ENCODE data around the gene ZBTB46.

The ZBTB46 gene

GRCh38 chr20:63703471-63703975, 127.5 kb downstream of the ZBTB46 start:
- TF ChIP-seq ZBTB48 (tag by site-specific recombination; IDR thresholded peaks at IDR 0.05) (no peak), KLF17 (tag by site-specific recombination; IDR thresholded peaks at IDR 0.05) (no peak), ZNF792 (tag by site-specific recombination; IDR thresholded peaks at IDR 0.05) (no peak), ZNF140 (tag by site-specific recombination; IDR thresholded peaks at IDR 0.05) (no peak), ZNF785 (tag by site-specific recombination; IDR thresholded peaks at IDR 0.05) (no peak), ZNF664 (tag by site-specific recombination; IDR thresholded peaks at IDR 0.05) (no peak), ZNF169 (tag by site-specific recombination; IDR thresholded peaks at IDR 0.05) (no peak), ZNF121 (tag by site-specific recombination; IDR thresholded peaks at IDR 0.05) (no peak)
- Histone ChIP-seq H3K4me3 (ENCODE audit: low read depth, low read length) (no peak overlapping the region), H3K4me1 (ENCODE audit: control insufficient read depth, insufficient read depth, low read length) (no peaks in the 10 kb centered on the region), H3K36me3 (ENCODE audit: control insufficient read depth in 2 of 2, insufficient read depth in 1 of 2, low read length in 2 of 2) (peaks cover 0 to 42% of the 10 kb centered on the region in 2 experiments; a peak in 1 of 3 replicates), H3K9me3 (ENCODE audit: control insufficient read depth, insufficient read depth, low read depth, low read length) (no peaks in the 10 kb centered on the region), H3K27ac (ENCODE audit: extremely low read depth, low read depth, low read length) (no peak overlapping the region)
- ChIA-PET CTCF (interaction anchor here (1.0 kb wide), 1 partner anchor 270 kb away, joined by 4 read pairs; no protein-coding TSS in a partner anchor), POLR2A (interaction anchor here (1.2 to 1.4 kb wide), 2 partner anchors 37 to 161 kb away, joined by 3 to 6 read pairs; partner anchors contain the start of gene TPD52L2)

GRCh38 chr20:63702751-63703470, 128.2 kb downstream of the ZBTB46 start:
- H3K4me1 ChIP-seq (ENCODE audit: control insufficient read depth, insufficient read depth, low read length), result no peaks in the 10 kb centered on the region
- H3K36me3 ChIP-seq (ENCODE audit: control insufficient read depth in 2 of 2, insufficient read depth in 1 of 2, low read length in 2 of 2), result peaks cover 0 to 42% of the 10 kb centered on the region in 2 experiments; a peak in 1 of 3 replicates
- TF ChIP-seq ZNF133 (tag by site-specific recombination; IDR thresholded peaks at IDR 0.05) (no peak), ZBTB26 (tag by site-specific recombination; optimal IDR thresholded peaks at IDR 0.05) (no peak), ZXDB (tag by site-specific recombination; IDR thresholded peaks at IDR 0.05) (no peak), SALL2 (tag by site-specific recombination; IDR thresholded peaks at IDR 0.05; ENCODE audit: borderline replicate concordance) (no peak), ZNF248 (tag by site-specific recombination; IDR thresholded peaks at IDR 0.05) (no peak), ZNF274 (IDR thresholded peaks at IDR 0.05; ENCODE audit: low read length) (no peak), ZNF274 (tag by site-specific recombination; IDR thresholded peaks at IDR 0.05; ENCODE audit: borderline replicate concordance) (no peak), ZNF501 (tag by site-specific recombination; IDR thresholded peaks at IDR 0.05) (no peak), ZBTB6 (tag by site-specific recombination; IDR thresholded peaks at IDR 0.05) (no peak), ZNF354C (tag by site-specific recombination; IDR thresholded peaks at IDR 0.05; ENCODE audit: borderline replicate concordance, low read depth) (no peak), ZNF426 (tag by site-specific recombination; IDR thresholded peaks at IDR 0.05) (no peak), ZNF621 (tag by site-specific recombination; IDR thresholded peaks at IDR 0.05) (no peak), ZNF830 (tag by site-specific recombination; IDR thresholded peaks at IDR 0.05; ENCODE audit: low read depth) (no peak), HOXC10 (CRISPR knock-in tag; IDR thresholded peaks at IDR 0.05) (no peak), ZNF175 (tag by site-specific recombination; IDR thresholded peaks at IDR 0.05) (no peak), TSHZ1 (tag by site-specific recombination; IDR thresholded peaks at IDR 0.05; ENCODE audit: borderline replicate concordance) (no peak), GLIS2 (tag by site-specific recombination; IDR thresholded peaks at IDR 0.05) (no peak), ZSCAN16 (tag by site-specific recombination; IDR thresholded peaks at IDR 0.05) (no peak), ZNF37A (tag by site-specific recombination; IDR thresholded peaks at IDR 0.05) (no peak), SP3 (tag by site-specific recombination; IDR thresholded peaks at IDR 0.05) (no peak)
- ChIA-PET POLR2A (interaction anchor here (1.2 to 1.4 kb wide), 2 partner anchors 38 to 162 kb away, joined by 3 to 6 read pairs; partner anchors contain the start of gene TPD52L2), CTCF (interaction anchor here (1.0 kb wide), 1 partner anchor 271 kb away, joined by 4 read pairs; no protein-coding TSS in a partner anchor)
- no peaks in the 10 kb centered on the region for H3K9me3 ChIP-seq (ENCODE audit: control insufficient read depth, insufficient read depth, low read depth, low read length)
- H3K27ac ChIP-seq (ENCODE audit: extremely low read depth, low read depth, low read length), result no peak overlapping the region
- H3K4me3 ChIP-seq (ENCODE audit: low read depth, low read length), result no peak overlapping the region
